Peyer's patch (tissue), 4 donors: ENCODE data around the gene CDK13. TPM values are rescaled to one million over a fixed set of nuclear protein-coding genes. Genes with fewer than 3 reads are reported as not detected.

Experiments used
- DNase-seq, 3 donors: peaks; one replicate each; pipeline ENCODE4 v3.0.0-alpha.2; 2017 to 2019
- H3K27ac ChIP-seq, 4 donors: fragments of 200-600 bp; sonication (generic); one replicate each; pipeline ENCODE4 v1.5.1; 2016 to 2019
- H3K27me3 ChIP-seq, 2 donors: fragments of 200-600 bp; sonication (generic); one replicate each; pipeline ENCODE4 v1.5.1; 2019
- H3K36me3 ChIP-seq, 3 donors: fragments of 200-600 bp; sonication (generic); one replicate each; pipeline ENCODE4 v1.5.1; 2016 to 2019
- H3K4me1 ChIP-seq, 4 donors: fragments of 200-600 bp; sonication (generic); one replicate each; pipeline ENCODE4 v1.5.1; 2016 to 2019
- H3K4me3 ChIP-seq, 4 donors: fragments of 200-600 bp; sonication (generic); 1 replicate in 3 of 4; 2 replicates in 1 of 4; pipeline ENCODE4 v1.5.1; 2016 to 2019; ENCODE audit warnings: mild to moderate bottlenecking in 1 of 4
- H3K9me3 ChIP-seq, 4 donors: fragments of 200-600 bp; sonication (generic); one replicate each; pipeline ENCODE4 v1.5.1; 2016 to 2019; ENCODE audit warnings: mild to moderate bottlenecking in 1 of 4
- CTCF ChIP-seq, 6 experiments: fragments of 450-650 bp in 4 of 6; fragments of 200-600 bp in 2 of 6; sonication (generic) in 1 of 6; IDR thresholded peaks; one replicate each; pipeline ENCODE4 v1.5.1; 2017 to 2019; ENCODE audit warnings: antibody characterized with exemption in 6 of 6, mild to moderate bottlenecking in 3 of 6, moderate library complexity in 1 of 6
- POLR2A ChIP-seq, 2 donors: fragments of 450-650 bp; IDR thresholded peaks; one replicate each; pipeline ENCODE4 v1.5.1; 2017; ENCODE audit warnings: antibody characterized with exemption in 2 of 2, mild to moderate bottlenecking in 2 of 2, moderate library complexity in 2 of 2
- total RNA-seq, 4 donors: library from RNA; depleted of rRNA; stranded (reverse); fragments of >200 nt; gene quantifications; one replicate each; pipeline ENCODE4 v1.1.0, GENCODE V29; 2016

CDK13 gene
- total RNA-seq, 4 donors from 2014 or later: 76.7 to 164 (median 109) TPM

- Histone ChIP-seq H3K4me1 (no peaks in the 10 kb centered on the region), H3K9me3 (no peaks in the 10 kb centered on the region), H3K36me3 (peaks cover 0 to 20% (median 0%) of the 10 kb centered on the region in 3 donors), H3K27me3 (no peaks in the 10 kb centered on the region), H3K4me3 (no peak overlapping the region), H3K27ac (no peak overlapping the region)
- no peak for DNase-seq
- TF ChIP-seq POLR2A (IDR thresholded peaks at IDR 0.05) (no peak), CTCF (IDR thresholded peaks at IDR 0.05) (no peak)
Observed at GRCh38 chr7:40015790-40016296, 65.8 kb downstream of the CDK13 start.

- Histone ChIP-seq H3K4me1 (no peaks in the 10 kb centered on the region), H3K27me3 (no peaks in the 10 kb centered on the region), H3K4me3 (no peak overlapping the region), H3K9me3 (no peaks in the 10 kb centered on the region), H3K36me3 (peaks cover 0 to 20% (median 0%) of the 10 kb centered on the region in 3 donors), H3K27ac (no peak overlapping the region)
- TF ChIP-seq POLR2A (IDR thresholded peaks at IDR 0.05) (no peak), CTCF (IDR thresholded peaks at IDR 0.05) (no peak)
- no peak for DNase-seq
Observed at GRCh38 chr7:40019558-40019957, 69.5 kb downstream of the CDK13 start.

GRCh38 chr7:40024048-40024447 is 74.0 kb downstream of the CDK13 start:
- Histone ChIP-seq H3K36me3 (peaks cover 0 to 31% (median 0%) of the 10 kb centered on the region in 3 donors), H3K27ac (no peak overlapping the region), H3K4me1 (no peaks in the 10 kb centered on the region), H3K27me3 (no peaks in the 10 kb centered on the region), H3K9me3 (no peaks in the 10 kb centered on the region), H3K4me3 (no peak overlapping the region)
- DNase-seq: no peak
- TF ChIP-seq CTCF (IDR thresholded peaks at IDR 0.05) (no peak), POLR2A (IDR thresholded peaks at IDR 0.05) (no peak)

- no peaks in the 10 kb centered on the region for H3K27me3 ChIP-seq
- no peak overlapping the region for H3K4me3 ChIP-seq
- no peaks in the 10 kb centered on the region for H3K9me3 ChIP-seq
- H3K4me1 ChIP-seq: no peaks in the 10 kb centered on the region
- no peak overlapping the region for H3K27ac ChIP-seq
- TF ChIP-seq CTCF (IDR thresholded peaks at IDR 0.05): no peak
- TF ChIP-seq POLR2A (IDR thresholded peaks at IDR 0.05): no peak
- DNase-seq: no peak
- peaks cover 0 to 23% (median 0%) of the 10 kb centered on the region in 3 donors for H3K36me3 ChIP-seq
Observed at GRCh38 chr7:40024841-40025240, 74.8 kb downstream of the CDK13 start.

GRCh38 chr7:40027545-40027944 is 77.5 kb downstream of the CDK13 start:
- Histone ChIP-seq H3K4me1 (no peaks in the 10 kb centered on the region), H3K36me3 (peaks cover 0 to 18% (median 0%) of the 10 kb centered on the region in 3 donors), H3K27ac (no peak overlapping the region), H3K9me3 (no peaks in the 10 kb centered on the region), H3K4me3 (no peak overlapping the region), H3K27me3 (no peaks in the 10 kb centered on the region)
- no peak for DNase-seq
- no peak for TF ChIP-seq CTCF (IDR thresholded peaks at IDR 0.05)
- no peak for TF ChIP-seq POLR2A (IDR thresholded peaks at IDR 0.05)

GRCh38 chr7:40033826-40034225 is 83.8 kb downstream of the CDK13 start:
- H3K36me3 ChIP-seq: peaks cover 0 to 4% (median 0%) of the 10 kb centered on the region in 3 donors
- TF ChIP-seq POLR2A (IDR thresholded peaks at IDR 0.05): no peak
- TF ChIP-seq CTCF (IDR thresholded peaks at IDR 0.05): no peak
- no peaks in the 10 kb centered on the region for H3K4me1 ChIP-seq
- no peaks in the 10 kb centered on the region for H3K27me3 ChIP-seq
- H3K27ac ChIP-seq: no peak overlapping the region
- no peaks in the 10 kb centered on the region for H3K9me3 ChIP-seq
- no peak overlapping the region for H3K4me3 ChIP-seq
- no peak for DNase-seq
